GM18951 (cell line): Measurements from ENCODE around the gene FBXW10.
"Not testable (repeated sequence)": the region's sequence is repeated elsewhere in the genome, so short reads cannot be mapped to it uniquely, and the experiment has no call there.

ENCODE experiments used
- in situ Hi-C: fragments of 300-500 bp; cut with MboI; formaldehyde crosslinking; loops from one replicate; pipeline ENCODE4 v1.12.0; 2022; ENCODE audit warnings: low sequenced_read_pairs, mixed read lengths, inconsistent platforms; ENCODE audit not compliant: unreplicated experiment

Gene FBXW10

DNA sequence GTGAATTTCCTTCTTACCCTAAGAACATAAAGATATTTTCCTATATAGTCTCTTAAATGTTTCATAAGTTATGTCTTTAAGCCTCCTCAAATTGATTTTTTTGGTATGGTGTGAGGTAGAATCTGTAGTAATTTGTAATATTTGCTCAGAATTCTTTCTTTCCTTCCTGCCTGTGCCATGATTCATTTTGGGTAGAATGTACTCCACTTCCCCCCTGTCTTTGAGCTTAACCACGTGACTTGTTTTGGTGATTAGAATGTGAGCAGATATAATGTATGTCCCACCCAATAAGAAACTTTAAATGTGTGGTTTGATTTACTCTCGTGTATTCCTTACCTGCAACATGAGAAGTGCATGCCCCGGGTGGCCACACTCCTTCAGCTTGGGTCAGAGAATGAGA is 77.6 kb downstream of the FBXW10 start:
- in situ Hi-C loops, result not testable (repeated sequence)

- in situ Hi-C loops, result not testable (repeated sequence)
Observed at GRCh38 chr17:18827613-18828012, 83.8 kb downstream of the FBXW10 start.
